ENCODE measurements around the gene DHX16.
"Not testable (repeated sequence)": the region's sequence is repeated elsewhere in the genome, so short reads cannot be mapped to it uniquely, and the experiment has no call there.

DHX16 gene

DNA sequence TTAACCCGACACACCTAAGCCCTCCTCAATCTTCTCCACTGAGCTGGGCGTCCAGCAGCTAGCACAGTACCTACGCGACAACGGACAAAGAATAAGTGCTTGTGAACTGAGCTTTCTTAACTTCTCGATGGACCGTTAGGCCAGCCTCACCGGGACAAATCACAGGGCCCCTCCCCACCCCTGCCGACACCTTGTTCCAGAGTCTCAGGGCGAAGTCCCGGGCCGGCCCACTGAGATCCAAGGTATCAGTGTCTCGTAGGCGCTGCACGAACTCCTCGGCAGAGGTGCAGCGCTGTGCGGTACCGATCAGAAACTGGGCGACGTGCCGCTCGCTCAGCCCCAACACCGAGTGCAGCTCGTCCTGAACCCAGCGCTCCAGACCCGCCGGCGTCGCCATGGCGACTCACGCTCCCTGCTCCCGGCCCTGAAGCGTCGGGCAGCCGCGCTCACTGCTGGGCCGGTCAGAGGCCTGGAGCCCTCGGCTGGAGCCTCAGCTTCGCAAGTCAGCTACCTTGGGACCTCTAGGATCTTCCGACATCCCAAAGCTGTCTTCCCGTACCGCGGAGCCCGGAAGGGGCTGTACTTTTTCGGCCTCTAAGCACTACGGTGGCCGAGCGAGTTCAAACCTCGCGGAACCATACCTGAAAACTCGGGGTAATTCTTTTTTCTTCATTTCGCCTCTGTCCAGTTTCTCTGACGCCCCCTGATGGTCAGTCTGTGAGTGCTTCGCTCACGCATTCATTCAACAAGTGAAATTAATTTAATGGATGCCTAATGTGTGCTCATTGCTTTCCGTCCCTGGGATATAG, at the start of gene DHX16:
Gene DHX16, minus strand, starts transcription at position 562 of the 809 bp plus-strand sequence. Its CDS starts 165 bp downstream, at position 397.
- DNase-seq (ENCODE audit: low read depth): peak; percentile 88

DNA sequence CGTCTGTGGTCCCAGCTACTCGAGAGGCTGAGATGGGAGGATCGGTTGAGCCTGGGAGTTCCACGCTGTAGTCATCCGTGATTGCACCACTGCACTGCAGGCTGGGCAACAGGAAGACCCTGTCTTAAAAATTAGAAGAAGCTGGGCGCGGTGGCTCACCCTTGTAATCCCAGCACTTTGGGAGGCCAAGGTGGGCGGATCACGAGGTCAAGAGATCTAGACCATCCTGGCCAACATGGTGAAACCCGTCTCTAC, 49.1 kb upstream of the DHX16 start:
- DNase-seq (ENCODE audit: low read depth): not testable (repeated sequence)

DNA sequence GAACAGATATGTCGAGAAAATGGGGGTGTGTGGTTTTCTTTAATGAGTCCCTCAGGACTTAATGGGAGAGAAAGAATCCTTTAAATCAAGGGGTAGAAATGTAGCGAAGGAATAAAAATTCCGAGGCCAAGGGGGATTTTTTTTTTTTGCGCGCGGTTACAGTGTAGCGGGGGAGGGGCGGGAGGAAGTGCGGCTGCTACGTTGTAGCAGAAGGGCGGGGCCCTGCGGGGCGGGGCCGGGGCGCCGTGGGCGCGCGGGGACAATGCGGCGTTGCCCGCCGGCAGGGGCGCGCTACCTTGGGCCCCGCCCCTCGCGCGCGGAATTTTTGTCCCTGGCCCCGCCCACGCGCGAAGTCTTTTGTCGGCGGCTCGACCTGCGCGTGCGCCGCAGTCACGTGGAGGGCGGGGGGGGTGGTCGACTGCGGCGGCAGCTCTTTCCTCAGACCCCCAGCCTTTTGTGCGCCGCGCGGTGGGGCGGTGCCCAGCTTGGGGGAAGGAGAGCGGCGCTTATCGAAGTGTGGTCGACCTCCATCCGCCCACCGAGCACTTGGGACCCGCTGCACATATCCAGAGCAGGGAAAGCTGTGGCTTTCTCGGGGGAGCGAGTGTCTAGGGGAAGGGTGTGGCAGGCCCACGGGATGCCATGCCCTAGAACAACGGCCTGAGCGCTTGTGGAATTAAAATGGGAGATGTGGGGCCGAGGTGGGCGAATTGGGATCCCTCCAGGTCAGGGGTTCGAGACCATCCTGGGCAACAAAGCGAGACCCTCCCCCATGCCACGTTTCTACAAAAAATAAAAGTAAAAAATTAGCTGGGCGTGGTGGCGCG, 48.6 kb upstream of the DHX16 start:
- peak; percentile 96 for DNase-seq (ENCODE audit: low read depth)

DNA sequence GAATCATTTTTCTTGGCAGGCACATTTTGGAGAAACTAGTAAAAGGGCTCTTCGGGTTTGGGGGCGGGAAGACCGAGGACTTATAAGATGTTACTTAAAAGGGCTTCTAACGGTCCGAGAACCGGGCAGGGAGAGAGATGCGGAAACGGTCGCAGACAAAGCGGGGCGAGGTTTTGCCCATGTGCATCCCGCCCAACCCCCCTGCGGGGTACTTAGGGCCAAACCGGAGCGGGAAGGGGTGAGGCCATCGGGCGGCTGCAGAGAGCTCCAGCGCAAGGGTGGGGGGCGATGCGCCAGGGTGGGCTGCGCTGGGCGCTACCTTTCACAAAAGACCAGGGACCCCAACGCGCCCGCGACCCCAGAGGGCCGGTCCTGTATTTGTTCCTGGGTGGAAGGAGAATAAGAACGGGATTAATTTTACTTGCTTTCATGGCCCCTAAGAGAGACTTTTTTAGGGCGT, 48.0 kb upstream of the DHX16 start:
- DNase-seq (ENCODE audit: low read depth): peak; percentile 43

DNA sequence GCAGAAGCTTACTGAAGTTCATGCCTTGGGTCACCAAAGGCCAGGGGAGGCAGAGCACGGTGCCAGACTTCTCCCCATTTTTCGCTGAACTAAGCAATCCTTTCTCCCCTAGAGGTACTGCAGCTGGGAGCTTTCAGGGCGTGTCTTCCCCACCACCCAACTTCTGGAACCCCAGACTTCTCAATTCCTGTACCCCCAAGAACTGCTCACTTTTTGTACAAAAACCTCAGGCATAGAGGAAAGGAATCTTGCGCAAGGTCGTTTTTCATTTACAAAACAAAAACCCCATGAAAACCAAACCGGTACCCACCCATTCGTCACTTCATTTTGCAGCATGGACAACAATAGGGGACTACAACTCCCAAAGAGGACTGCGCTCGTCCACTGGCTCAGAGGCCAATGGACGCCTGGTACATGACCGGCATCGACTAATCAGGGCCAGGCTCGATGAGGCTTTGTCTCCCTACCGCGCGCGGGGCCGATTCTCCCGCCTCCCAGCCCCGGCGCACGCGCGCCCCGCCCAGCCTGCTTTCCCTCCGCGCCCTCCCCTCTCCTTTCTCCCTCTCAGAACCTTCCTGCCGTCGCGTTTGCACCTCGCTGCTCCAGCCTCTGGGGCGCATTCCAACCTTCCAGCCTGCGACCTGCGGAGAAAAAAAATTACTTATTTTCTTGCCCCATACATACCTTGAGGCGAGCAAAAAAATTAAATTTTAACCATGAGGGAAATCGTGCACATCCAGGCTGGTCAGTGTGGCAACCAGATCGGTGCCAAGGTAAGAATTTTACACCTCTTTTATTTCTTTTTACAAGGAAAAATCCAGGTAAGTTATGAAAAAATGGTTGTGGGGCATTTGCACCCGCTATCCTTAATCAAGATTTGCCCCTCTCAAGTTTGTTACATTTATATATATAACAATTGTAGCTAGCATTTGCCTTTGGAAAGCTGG, 47.3 kb upstream of the DHX16 start, which contains the start of gene TUBB:
Gene TUBB, plus strand, starts transcription at position 562 of the 947 bp plus-strand sequence. Its CDS starts 155 bp downstream, at position 717.
- DNase-seq (ENCODE audit: low read depth): peak; percentile 90

DNA sequence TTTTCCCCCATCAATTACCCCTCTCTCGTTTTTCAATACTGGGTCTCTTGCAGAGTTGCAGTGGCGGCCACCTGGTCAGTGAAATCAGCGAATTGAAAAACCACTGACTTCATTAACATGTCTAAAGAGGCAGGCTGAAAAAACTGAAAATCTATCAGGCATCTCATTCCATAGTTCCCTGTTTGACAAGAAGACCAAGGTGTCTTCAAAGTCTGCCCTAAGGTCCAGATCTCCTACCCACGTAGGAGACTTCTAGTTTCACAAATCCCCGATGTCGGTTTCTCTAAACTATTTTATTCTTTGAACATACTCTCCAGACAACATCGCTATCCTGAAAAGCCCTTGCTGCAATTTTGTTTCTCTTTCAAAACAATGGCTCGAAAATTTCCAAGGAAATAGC, 46.5 kb upstream of the DHX16 start:
- no peak for DNase-seq (ENCODE audit: low read depth)

DNA sequence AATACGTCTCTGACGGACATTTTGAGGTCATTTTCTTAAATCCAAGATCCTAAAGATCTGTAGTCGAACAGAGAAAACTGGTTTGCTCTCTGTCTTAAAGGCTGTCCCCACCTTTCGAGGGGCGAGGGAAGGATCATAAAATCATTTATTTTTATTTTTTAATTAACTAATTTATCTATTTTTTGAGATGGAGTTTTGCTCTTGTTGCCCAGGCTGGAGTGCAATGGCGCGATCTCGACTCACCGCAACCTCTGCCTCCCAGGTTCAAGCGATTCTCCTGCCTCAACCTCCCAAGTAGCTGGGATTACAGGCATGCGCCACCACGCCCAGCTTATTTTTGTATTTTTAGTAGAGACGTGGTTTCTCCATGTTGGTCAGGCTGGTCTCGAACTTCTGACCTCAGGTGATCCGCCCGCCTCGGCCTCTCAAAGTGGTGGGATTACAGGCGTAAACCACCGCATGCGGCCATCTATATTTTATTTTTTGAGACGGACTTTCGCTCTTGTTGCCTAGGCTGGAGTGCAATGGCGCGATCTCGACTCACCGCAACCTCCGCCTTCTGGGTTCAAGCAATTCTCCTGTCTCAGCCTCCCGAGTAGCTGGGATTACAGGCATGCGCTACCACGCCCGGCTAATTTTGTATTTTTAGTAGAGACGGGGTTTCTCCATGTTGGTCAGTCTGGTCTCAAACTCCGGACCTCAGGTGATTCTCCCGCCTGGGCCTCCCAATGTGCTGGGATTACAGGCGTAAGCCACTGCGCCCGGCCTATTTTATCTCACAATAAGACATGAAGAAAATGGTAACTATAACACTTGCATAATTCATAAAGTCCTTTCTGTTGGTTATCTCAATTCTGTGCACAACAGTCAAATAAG, 45.3 kb upstream of the DHX16 start:
- DNase-seq (ENCODE audit: low read depth): not testable (repeated sequence)

DNA sequence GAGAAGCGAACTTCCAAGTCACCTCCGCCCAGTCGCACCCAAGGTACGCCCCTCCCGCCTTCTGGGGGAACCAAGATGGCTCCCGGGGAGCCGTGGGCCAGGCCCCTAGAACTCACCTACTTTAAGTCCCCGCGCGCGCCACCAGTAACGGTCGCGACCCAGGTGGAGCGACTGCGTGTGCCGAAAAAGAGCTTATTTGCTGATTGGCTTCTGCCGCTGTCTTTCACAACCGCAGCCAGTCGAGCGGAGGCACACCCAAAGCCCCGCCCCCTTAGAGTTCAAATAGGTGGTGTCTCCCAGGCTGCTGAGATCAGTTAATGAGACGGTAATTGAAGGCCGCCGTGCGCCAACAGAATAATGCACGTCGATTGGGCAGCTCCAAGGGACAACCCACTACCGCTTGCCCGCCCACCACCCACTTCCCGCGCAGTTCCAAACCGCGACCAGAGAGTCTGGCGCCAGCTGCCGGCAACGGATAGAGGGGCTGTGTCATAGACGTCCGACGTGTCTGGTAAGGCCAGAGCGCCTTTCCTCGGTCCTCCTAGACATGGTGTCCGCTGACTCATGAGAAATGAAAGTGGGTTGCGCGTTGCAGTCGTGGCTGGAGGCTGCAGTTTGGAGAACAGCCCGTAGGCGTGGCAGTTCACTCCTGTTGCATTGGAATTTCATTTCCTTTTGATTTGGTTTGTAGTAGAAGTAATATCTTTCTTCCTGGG, 44.5 kb upstream of the DHX16 start, which contains the start of gene MDC1:
Gene MDC1, minus strand, starts transcription at position 153 of the 716 bp plus-strand sequence. CDS start 2,106 bp downstream, outside the sequence.
- peak; percentile 98 for DNase-seq (ENCODE audit: low read depth)

DNA sequence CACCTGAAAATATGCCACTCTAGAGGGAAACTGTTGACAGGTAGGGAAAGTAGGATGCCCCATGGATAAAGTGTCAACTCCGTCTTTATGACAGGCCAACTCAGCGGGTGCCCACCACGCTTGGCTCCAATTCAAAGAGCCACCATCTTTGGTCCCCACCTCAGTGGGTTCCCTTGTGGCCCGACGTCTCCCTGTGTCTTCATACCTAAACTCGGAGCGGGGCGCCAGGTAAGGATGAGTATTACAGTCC, 44.0 kb upstream of the DHX16 start:
- no peak for DNase-seq (ENCODE audit: low read depth)

DNA sequence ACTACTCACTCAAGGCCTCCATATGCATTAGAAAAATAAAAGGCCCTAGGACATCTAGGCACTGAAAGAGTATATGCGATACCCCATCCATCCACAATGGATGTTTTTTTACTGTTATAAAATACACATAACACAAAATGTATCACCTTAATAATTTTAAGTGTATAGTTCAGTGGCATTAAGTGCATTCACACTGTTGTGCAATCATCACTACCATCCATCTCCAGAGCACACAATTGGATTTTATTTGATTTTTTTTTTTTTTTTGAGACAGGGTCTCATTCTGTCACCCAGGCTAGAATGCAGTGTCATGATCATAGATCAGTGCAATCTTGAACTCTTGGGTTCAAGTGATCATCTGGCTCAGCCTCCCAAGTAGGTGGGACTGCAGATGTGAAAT, 41.5 kb upstream of the DHX16 start:
- no peak for DNase-seq (ENCODE audit: low read depth)

DNA sequence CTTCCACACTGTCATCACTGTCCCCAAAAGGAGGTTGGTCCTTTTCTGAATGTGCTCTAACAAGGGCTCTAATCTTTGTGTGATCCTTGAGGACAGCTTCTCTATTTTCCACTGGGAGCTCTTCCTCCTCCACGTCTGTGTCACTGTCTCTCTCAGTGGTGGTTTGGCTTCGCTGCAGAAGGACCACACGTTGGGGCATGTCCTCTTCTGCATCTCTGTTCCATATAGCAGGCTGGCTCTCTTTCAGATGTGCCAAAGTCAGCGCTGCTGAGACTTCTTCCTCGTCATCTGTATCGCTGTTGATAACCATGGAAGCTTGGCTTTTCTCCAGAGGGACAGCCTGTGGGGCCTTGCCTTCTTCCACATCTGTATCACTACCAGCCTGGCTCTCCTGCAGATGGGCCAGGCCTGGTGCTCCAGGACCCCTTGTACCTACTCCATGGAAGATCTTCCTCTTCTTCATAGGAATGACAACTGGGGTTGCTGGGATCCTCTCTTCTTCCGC, 39.7 kb upstream of the DHX16 start:
- no peak for DNase-seq (ENCODE audit: low read depth)

DNA sequence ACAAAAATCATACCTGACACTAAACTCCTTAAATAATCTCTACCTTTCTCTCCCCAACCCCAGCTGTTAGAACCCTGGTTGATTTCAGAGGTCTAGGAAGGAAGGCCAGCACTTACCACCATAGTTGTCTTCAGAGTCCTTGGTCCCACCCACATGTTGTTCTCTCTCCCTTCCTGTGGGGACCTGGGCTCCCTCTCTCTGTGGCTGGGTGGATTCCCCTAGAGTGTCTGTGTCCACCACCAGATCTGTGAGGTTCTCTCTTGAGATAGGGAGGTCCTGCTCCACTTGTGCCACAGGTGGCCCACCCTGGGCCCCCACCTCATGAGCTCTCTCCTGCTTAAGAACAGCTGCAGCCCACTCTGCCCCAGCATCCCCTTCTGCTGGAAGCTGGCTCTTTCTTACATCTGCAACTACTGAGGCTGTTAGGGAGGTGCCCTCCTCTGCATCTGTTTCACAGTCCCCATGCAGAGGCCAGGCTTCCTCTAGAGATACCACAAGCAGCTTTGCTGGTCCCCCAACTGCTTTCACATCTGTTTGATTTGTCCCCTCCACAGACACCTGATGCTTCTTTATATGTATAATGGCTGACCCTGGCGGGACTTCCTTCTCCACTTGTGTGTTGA, 39.1 kb upstream of the DHX16 start:
- no peak for DNase-seq (ENCODE audit: low read depth)

DNA sequence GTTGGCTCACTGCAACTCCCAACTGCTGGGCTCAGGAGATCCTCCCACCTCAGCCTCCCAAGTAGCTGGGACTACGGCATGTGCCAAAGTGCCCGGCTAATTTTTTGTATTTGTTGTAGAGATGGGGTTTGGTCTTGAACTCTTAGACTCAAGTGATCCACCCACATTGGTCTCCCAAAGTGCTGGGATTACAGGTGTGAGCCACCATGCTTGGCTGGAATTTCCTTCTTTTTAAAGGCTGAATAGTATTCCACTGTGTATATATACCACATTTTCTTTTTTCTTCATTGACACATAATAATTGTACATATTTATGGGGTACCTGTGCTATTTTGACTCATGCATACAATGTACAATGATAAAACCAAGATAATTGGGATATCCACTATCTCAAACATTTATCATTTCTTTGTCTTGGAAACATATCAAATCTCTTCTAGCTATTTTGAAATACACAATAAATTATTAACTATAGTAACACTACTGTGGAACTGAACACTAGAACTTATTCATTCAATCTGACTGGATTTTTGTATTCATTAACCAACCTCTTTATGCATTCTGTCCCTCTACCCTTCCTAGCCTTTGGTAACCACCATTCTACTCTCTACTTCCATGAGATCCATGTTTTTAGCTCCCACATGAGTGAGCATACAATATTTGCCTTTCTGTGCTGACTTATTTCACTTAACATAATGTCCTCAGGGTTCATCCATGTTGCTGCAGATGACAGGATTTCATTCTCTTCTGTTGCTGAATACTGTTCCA, 36.5 kb upstream of the DHX16 start:
- DNase-seq (ENCODE audit: low read depth): no peak

DNA sequence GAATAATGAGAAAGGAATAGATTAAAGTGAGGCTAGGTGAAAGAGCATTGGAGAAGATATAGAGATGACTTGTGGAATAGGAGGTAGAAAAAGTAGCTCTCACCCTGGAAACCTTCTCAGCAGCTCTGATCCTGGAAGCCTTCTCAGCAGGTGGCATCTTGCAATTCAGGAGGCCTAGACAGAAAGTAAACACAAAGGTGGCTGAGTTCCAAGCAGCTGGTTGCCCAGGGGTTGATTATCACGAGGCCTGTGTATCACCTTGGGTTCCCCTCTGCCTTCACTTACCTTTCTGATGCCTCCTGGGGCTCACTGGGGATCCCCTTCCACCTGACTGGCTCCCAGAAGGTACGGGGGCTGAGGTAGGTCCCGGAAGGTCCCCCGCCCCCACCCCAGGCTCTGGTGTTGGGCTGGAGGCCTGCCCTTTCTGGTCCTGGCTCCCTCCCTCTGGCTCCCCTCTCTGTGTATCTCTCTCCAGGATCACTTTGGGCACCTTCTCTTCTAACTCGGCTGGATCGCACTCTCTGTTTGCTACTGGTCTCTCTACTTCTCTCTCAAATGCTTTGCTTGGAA, 34.6 kb upstream of the DHX16 start:
- no peak for DNase-seq (ENCODE audit: low read depth)

DNA sequence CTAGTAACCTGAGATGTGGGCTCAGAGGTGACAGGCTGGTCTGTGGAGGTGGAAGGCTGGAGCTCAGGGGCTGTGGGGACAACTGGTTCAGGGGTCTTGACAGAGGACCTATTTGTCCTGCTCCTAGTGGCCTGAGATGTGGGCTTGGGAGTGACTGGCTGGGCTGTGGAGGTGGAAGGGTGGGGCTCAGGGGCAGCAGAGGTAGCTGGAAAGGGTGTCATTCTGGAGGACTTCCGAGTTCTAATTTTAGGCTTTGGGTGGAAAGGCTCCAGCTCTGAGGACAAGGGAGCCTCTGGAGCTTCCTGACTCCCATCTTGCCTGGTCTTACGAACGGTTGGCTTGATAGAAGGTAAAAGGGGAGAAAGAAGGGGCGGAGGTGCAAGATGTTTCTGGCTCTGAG, 32.8 kb upstream of the DHX16 start:
- DNase-seq (ENCODE audit: low read depth): no peak

DNA sequence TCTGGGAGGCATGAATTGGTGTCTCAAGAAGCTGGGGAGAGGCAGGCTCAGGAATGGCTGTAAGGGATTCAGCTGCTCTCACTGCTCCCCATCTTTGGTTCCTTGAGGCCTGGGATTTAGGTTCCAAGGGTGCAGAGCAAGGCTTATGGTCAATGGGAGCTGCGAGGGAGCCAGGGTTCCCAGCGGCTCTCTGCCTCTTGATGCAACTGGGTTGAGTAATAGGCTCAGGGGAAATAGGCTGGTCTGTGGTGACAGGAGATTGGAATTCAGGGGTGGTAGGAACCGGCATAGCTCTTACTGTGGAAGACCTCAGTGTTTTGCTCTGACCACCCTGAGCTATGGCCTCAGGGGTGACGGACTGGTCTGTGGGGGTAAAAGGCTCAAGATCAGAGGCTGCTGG, 31.0 kb upstream of the DHX16 start:
- no peak for DNase-seq (ENCODE audit: low read depth)

DNA sequence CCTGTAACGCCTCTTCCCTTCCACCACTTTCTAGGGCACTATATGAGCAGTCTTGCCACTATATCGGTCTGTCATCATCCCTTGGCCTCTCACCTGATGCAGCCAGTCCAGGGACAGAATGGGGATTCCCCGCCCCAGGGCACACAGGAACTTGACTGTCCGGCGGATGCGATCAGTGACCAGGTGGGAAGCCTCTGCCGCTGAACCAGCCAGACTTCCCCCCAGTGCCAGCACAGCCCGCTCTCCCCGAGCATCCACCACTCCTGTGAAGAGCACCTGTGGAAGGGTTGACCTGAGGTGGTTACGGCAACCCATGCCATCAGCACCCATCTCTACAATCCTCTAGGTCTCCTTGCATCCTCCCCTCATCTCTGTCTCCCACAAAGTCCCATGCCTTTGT, 30.2 kb upstream of the DHX16 start:
- DNase-seq (ENCODE audit: low read depth): no peak

DNA sequence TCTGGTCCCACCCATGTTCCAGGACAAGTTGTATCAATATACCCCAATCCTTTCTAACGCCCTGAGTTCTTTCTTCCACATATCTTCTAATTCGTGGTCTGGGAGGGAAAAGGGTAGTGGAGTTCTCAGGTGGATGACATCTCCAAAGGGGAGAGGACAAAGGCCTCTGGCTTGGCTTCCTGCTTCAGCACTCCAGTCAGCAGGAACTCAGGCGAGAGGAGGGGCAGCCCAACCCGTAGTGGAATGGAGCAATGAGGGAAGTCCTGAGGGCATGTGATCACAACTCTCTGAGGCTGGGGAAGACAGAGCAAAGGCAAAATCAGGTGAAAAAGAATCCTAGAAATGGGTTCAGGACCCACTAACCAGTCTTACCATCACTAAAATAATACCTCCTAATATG, 27.5 kb upstream of the DHX16 start:
- no peak for DNase-seq (ENCODE audit: low read depth)

DNA sequence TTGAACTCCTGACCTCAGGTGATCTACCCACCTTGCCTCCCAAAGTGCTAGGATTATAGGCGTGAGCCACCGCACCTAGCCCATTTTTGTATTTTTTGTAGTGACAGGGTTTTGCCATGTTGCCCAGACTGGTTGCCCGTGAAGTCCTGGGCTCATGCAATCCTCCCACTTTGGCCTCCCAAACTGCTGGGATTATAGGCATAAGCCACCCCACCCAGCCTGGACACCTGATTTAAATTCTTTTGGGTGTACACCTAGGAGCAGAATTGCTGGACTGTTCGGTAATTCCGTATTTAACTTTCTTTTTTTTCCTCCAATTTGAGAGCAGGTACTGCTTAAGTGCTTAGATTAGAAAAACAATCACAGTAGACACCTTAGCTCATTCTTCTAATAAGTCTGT, 23.6 kb upstream of the DHX16 start:
- DNase-seq (ENCODE audit: low read depth): no peak
